NCI-H1092 treated with DMSO at 0.1 percent for 48 hours (cell line): Measurements from ENCODE around the gene GIT2.
"Not testable (repeated sequence)": the region's sequence is repeated elsewhere in the genome, so short reads cannot be mapped to it uniquely, and the experiment has no call there.

Experiments used
- DNase-seq: peaks from one replicate; lab custom pipeline; 2025; lab: John Stamatoyannopoulos, UW

Gene GIT2

GRCh38 chr12:110004598-110004997 lies 8.4 kb upstream of the GIT2 start:
- DNase-seq = no peak

GRCh38 chr12:110002676-110003515 lies 6.7 kb upstream of the GIT2 start:
- no peak for DNase-seq

- DNase-seq = no peak
These were observed 5.4 kb upstream of the GIT2 start for GRCh38 chr12:110001596-110001995.

GRCh38 chr12:109999983-110000505 lies 3.9 kb upstream of the GIT2 start:
- DNase-seq = no peak

GRCh38 chr12:109999649-109999971 lies 3.4 kb upstream of the GIT2 start:
- DNase-seq = no peak

- DNase-seq = peak; percentile 81
These were observed 2.9 kb upstream of the GIT2 start, which contains the start of gene ANKRD13A for GRCh38 chr12:109998904-109999648. Gene ANKRD13A (plus strand): TSS chr12:109999430. CDS start chr12:109999689, 259 bp downstream.

GRCh38 chr12:109998241-109998903 lies 2.2 kb upstream of the GIT2 start:
- DNase-seq = no peak

- no peak for DNase-seq
These were observed 1.2 kb upstream of the GIT2 start for GRCh38 chr12:109997393-109997792.

- DNase-seq = no peak
These were observed 300 bp upstream of the GIT2 start for GRCh38 chr12:109996483-109996853.

- no peak for DNase-seq
These were observed 845 bp downstream of the GIT2 start for GRCh38 chr12:109995361-109995685.

- no peak for DNase-seq
These were observed 1.6 kb downstream of the GIT2 start for GRCh38 chr12:109994401-109995175.

GRCh38 chr12:109993091-109993490 lies 3.1 kb downstream of the GIT2 start:
- no peak for DNase-seq

GRCh38 chr12:109991586-109991985 lies 4.6 kb downstream of the GIT2 start:
- DNase-seq = no peak

- DNase-seq = no peak
These were observed 6.8 kb downstream of the GIT2 start for GRCh38 chr12:109989380-109989779.

GRCh38 chr12:109988903-109989302 lies 7.3 kb downstream of the GIT2 start:
- no peak for DNase-seq

GRCh38 chr12:109988274-109988673 lies 7.9 kb downstream of the GIT2 start:
- DNase-seq = no peak

GRCh38 chr12:109987615-109988014 lies 8.6 kb downstream of the GIT2 start:
- no peak for DNase-seq

- not testable (repeated sequence) for DNase-seq
These were observed 9.9 kb downstream of the GIT2 start for GRCh38 chr12:109986236-109986635.

GRCh38 chr12:109983432-109984142 lies 12.6 kb downstream of the GIT2 start:
- DNase-seq = no peak

GRCh38 chr12:109982210-109982609 lies 14.0 kb downstream of the GIT2 start:
- DNase-seq = no peak

GRCh38 chr12:109981311-109981710 lies 14.9 kb downstream of the GIT2 start:
- DNase-seq = no peak
